A673 (cell line): Measurements from ENCODE around the gene TTLL12. TPM values are rescaled to one million over a fixed set of nuclear protein-coding genes. Genes with fewer than 3 reads are reported as not detected.

ENCODE experiments used
- BruUV-seq: library from RNA; stranded (reverse); fragments of 400-500 nt; replicated peaks from 2 replicates; lab custom pipeline; 2021; lab: Mats Ljungman, UMichigan
- CTCF ChIA-PET: fragments of 300-600 bp; sonication (Branson Sonifier 250); formaldehyde crosslinking; loops from one replicate; lab custom pipeline; 2022; ENCODE audit warnings: antibody characterized with exemption; lab: Charles Lee
- POLR2A ChIA-PET: fragments of 300-600 bp; sonication (Branson Sonifier 250); formaldehyde crosslinking; loops from one replicate; lab custom pipeline; 2022; ENCODE audit warnings: antibody characterized with exemption; ENCODE audit not compliant: low non-redundant PET; lab: Charles Lee
- DNase-seq: peaks from one replicate; pipeline ENCODE4 v3.0.0-alpha.2; 2015; ENCODE audit warnings: low spot score
- H3K27ac ChIP-seq: fragments of 200-600 bp; sonication (generic); 2 replicates; pipeline ENCODE4 v1.5.1; 2016; ENCODE audit warnings: mixed run types, low read depth, mild to moderate bottlenecking, mixed read lengths, antibody characterized with exemption, low read length; ENCODE audit not compliant: poor library complexity, severe bottlenecking
- H3K27me3 ChIP-seq: fragments of 200-600 bp; sonication (generic); replicated peaks from 2 replicates; pipeline ENCODE4 v1.6.1; 2017; ENCODE audit warnings: mixed run types, low read depth, mild to moderate bottlenecking, mixed read lengths, antibody characterized with exemption, low read length; ENCODE audit not compliant: insufficient read depth, poor library complexity
- H3K36me3 ChIP-seq: fragments of 200-600 bp; sonication (generic); 2 replicates; pipeline ENCODE4 v1.6.1; 2016; ENCODE audit warnings: mixed run types, mild to moderate bottlenecking, mixed read lengths, antibody characterized with exemption, low read length; ENCODE audit not compliant: insufficient read depth, poor library complexity, severe bottlenecking
- H3K4me1 ChIP-seq: fragments of 200-600 bp; sonication (generic); 2 replicates; pipeline ENCODE4 v1.6.1; 2017; ENCODE audit warnings: mixed run types, mild to moderate bottlenecking, mixed read lengths, antibody characterized with exemption, low read length; ENCODE audit not compliant: insufficient read depth, poor library complexity, severe bottlenecking
- H3K4me3 ChIP-seq: fragments of 200-600 bp; sonication (generic); 2 replicates; pipeline ENCODE4 v1.5.1; 2016; ENCODE audit warnings: low read depth, mixed run types, mild to moderate bottlenecking, mixed read lengths, low read length; ENCODE audit not compliant: poor library complexity, severe bottlenecking
- H3K9me3 ChIP-seq: fragments of 200-600 bp; sonication (generic); 2 replicates; pipeline ENCODE4 v1.6.1; 2016; ENCODE audit warnings: mixed run types, low read depth, mild to moderate bottlenecking, mixed read lengths, antibody characterized with exemption, low read length; ENCODE audit not compliant: poor library complexity, severe bottlenecking
- CTCF ChIP-seq: fragments of 300-800, 200-600 bp; sonication (generic); conservative IDR thresholded peaks from 2 replicates; pipeline ENCODE4 v1.5.1; 2017; ENCODE audit warnings: low read depth, mild to moderate bottlenecking, antibody characterized with exemption, low read length, moderate library complexity, mixed read lengths
- EZH2 ChIP-seq: fragments of 200-600 bp; sonication (generic); IDR thresholded peaks from 2 replicates; pipeline ENCODE4 v1.6.1; 2017; ENCODE audit warnings: borderline replicate concordance, low read depth, mild to moderate bottlenecking, mixed read lengths, antibody characterized with exemption, low read length; ENCODE audit not compliant: poor library complexity, severe bottlenecking
- intact Hi-C: fragments of 100-400 bp; cut with micrococcal nuclease; formaldehyde crosslinking; loops from one replicate; pipeline ENCODE4 v1.10.0; 2022; ENCODE audit not compliant: unreplicated experiment
- total RNA-seq: library from RNA; stranded (reverse); gene quantifications from 2 replicates; pipeline ENCODE4 v1.2.3, GENCODE V29; 2021

Gene TTLL12
- total RNA-seq, 1 experiment from 2014 or later: 138 TPM

GRCh38 chr22:43118953-43119458 lies 67.9 kb downstream of the TTLL12 start:
- POLR2A ChIA-PET: interaction anchor here (0.6 kb wide), 1 partner anchor 16 kb away, joined by 3 read pairs; no protein-coding TSS in a partner anchor
- Histone ChIP-seq H3K4me1 (no peaks in the 10 kb centered on the region), H3K36me3 (no peaks in the 10 kb centered on the region), H3K27ac (no peak overlapping the region), H3K9me3 (no peaks in the 10 kb centered on the region), H3K27me3 (no peaks in the 10 kb centered on the region), H3K4me3 (no peak overlapping the region)
- TF ChIP-seq EZH2 (no peak), CTCF (no peak)
- intact Hi-C loops: no loop called here
- CTCF ChIA-PET: no interaction called here
- DNase-seq: no peak
- BruUV-seq: no TSS peak

GRCh38 chr22:43118024-43118849 lies 68.7 kb downstream of the TTLL12 start:
- H3K36me3 ChIP-seq: no peaks in the 10 kb centered on the region
- intact Hi-C loops: no loop called here
- ChIA-PET CTCF (no interaction called here), POLR2A (interaction anchor here (0.6 kb wide), 1 partner anchor 15 kb away, joined by 3 read pairs; no protein-coding TSS in a partner anchor)
- H3K9me3 ChIP-seq: no peaks in the 10 kb centered on the region
- H3K27ac ChIP-seq: no peak overlapping the region
- no peak for TF ChIP-seq CTCF
- no peak for TF ChIP-seq EZH2
- H3K4me1 ChIP-seq: peaks cover 7% of the 10 kb centered on the region
- no TSS peak for BruUV-seq
- no peaks in the 10 kb centered on the region for H3K27me3 ChIP-seq
- DNase-seq: no peak
- no peak overlapping the region for H3K4me3 ChIP-seq

GRCh38 chr22:43116932-43117331 lies 70.0 kb downstream of the TTLL12 start:
- POLR2A ChIA-PET: no interaction called here
- Histone ChIP-seq H3K4me3 (no peak overlapping the region), H3K27me3 (no peaks in the 10 kb centered on the region), H3K27ac (no peak overlapping the region), H3K9me3 (no peaks in the 10 kb centered on the region), H3K36me3 (no peaks in the 10 kb centered on the region), H3K4me1 (peaks cover 11% of the 10 kb centered on the region)
- no TSS peak for BruUV-seq
- TF ChIP-seq CTCF: no peak
- no peak for TF ChIP-seq EZH2
- intact Hi-C loops: no loop called here
- CTCF ChIA-PET: no interaction called here
- no peak for DNase-seq

Other genes starting within 250 kb of the TTLL12 start
- gene PACSIN2, start 172.0 kb downstream of the TTLL12 start, total RNA-seq: 51.8 and 57.2 TPM in 2 replicates
- 6.4 and 6.8 TPM in 2 replicates for gene TTLL1, start 97.7 kb downstream of the TTLL12 start, total RNA-seq
- 1.8 and 2.0 TPM in 2 replicates for gene BIK, start 76.4 kb downstream of the TTLL12 start, total RNA-seq
- gene MCAT, start 43.7 kb downstream of the TTLL12 start, total RNA-seq: 31.6 and 32.2 TPM in 2 replicates
- 105 and 127 TPM in 2 replicates for gene TSPO, start 35.6 kb downstream of the TTLL12 start, total RNA-seq
- gene SCUBE1, start 156.2 kb upstream of the TTLL12 start, total RNA-seq: 0.24 and 0.42 TPM in 2 replicates
- gene MPPED1, start 224.9 kb upstream of the TTLL12 start, total RNA-seq: not detected in 2 replicates